ENCODE results near the gene BLMH.

GRCh38 chr17:30226878-30227277 is 64.9 kb downstream of the BLMH start:
- no peak for TF ChIP-seq TCF7L2 (IDR thresholded peaks at IDR 0.05; ENCODE audit: low read depth, low read length)
- TF ChIP-seq CTCF (IDR thresholded peaks at IDR 0.05), result no peak

Measured in Panc1 (cell line).